PC-3 (cell line): ENCODE data around the gene COL9A3. TPM values are rescaled to one million over a fixed set of nuclear protein-coding genes. Genes with fewer than 3 reads are reported as not detected.

Experiments
- ATAC-seq: fragments of 200-7000 bp; cut with Tn5 transposase; 2 replicates; pipeline ENCODE4 v1.9.1; 2020; ENCODE audit warnings: mild to moderate bottlenecking, moderate library complexity
- BruUV-seq: library from RNA; stranded (reverse); fragments of 400-500 nt; replicated peaks from 2 replicates; lab custom pipeline; 2021; lab: Mats Ljungman, UMichigan
- CTCF ChIA-PET: fragments of 300-600 bp; sonication (Branson Sonifier 250); formaldehyde crosslinking; loops from one replicate; lab custom pipeline; 2022; ENCODE audit warnings: antibody characterized with exemption; lab: Charles Lee
- POLR2A ChIA-PET: fragments of 300-600 bp; sonication (Branson Sonifier 250); formaldehyde crosslinking; loops from one replicate; lab custom pipeline; 2022; ENCODE audit warnings: antibody characterized with exemption; ENCODE audit not compliant: unreplicated experiment; lab: Charles Lee
- DNase-seq: peaks from one replicate; pipeline ENCODE4 v3.0.0-alpha.2; 2015
- H2AFZ ChIP-seq: fragments of 300-600 bp; sonication (generic); 2 replicates; pipeline ENCODE4 v1.6.0; 2016; ENCODE audit warnings: antibody characterized with exemption, low read length
- H3F3A ChIP-seq: fragments of 300-600 bp; sonication (generic); one replicate; pipeline ENCODE4 v1.6.0; 2017; ENCODE audit warnings: antibody characterized with exemption, low read length, control low read depth, mild to moderate bottlenecking; ENCODE audit not compliant: unreplicated experiment
- H3K27ac ChIP-seq: fragments of 300-600 bp; sonication (generic); 2 replicates; pipeline ENCODE4 v1.5.1; 2016; ENCODE audit warnings: mild to moderate bottlenecking, low read length
- H3K27me3 ChIP-seq: fragments of 300-600 bp; sonication (generic); 2 replicates; pipeline ENCODE4 v1.6.1; 2016; ENCODE audit warnings: low read length, mixed read lengths
- H3K36me3 ChIP-seq: fragments of 300-600 bp; sonication (generic); 2 replicates; pipeline ENCODE4 v1.6.1; 2016; ENCODE audit warnings: low read depth, mixed run types, low read length, mixed read lengths
- H3K4me1 ChIP-seq: fragments of 300-600 bp; sonication (generic); 2 replicates; pipeline ENCODE4 v1.5.1; 2016; ENCODE audit warnings: low read length; ENCODE audit not compliant: insufficient read depth
- H3K4me2 ChIP-seq: fragments of 300-600 bp; sonication (generic); 2 replicates; pipeline ENCODE4 v1.6.0; 2016; ENCODE audit warnings: low read length
- H3K4me3 ChIP-seq: fragments of 300-600 bp; sonication (generic); 2 replicates; pipeline ENCODE4 v1.5.1; 2016; ENCODE audit warnings: mild to moderate bottlenecking, low read length, mixed read lengths
- H3K79me2 ChIP-seq: fragments of 300-600 bp; sonication (generic); 2 replicates; pipeline ENCODE4 v1.6.1; 2017; ENCODE audit warnings: low read length, mixed read lengths
- H3K9ac ChIP-seq: fragments of 300-600 bp; sonication (generic); 2 replicates; pipeline ENCODE4 v1.6.0; 2016; ENCODE audit warnings: mild to moderate bottlenecking, low read length
- H3K9me2 ChIP-seq: fragments of 300-600 bp; sonication (generic); replicated peaks from 2 replicates; pipeline ENCODE4 v1.6.1; 2016; ENCODE audit warnings: mixed run types, low read length, mixed read lengths
- H3K9me3 ChIP-seq: fragments of 300-600 bp; sonication (generic); 2 replicates; pipeline ENCODE4 v1.6.1; 2016; ENCODE audit warnings: low read length, mixed read lengths
- H4K20me1 ChIP-seq: fragments of 300-600 bp; sonication (generic); 2 replicates; pipeline ENCODE4 v1.6.1; 2016; ENCODE audit warnings: low read length, mixed read lengths
- CTCF ChIP-seq: fragments of 300-600 bp; sonication (generic); conservative IDR thresholded peaks from 2 replicates; pipeline ENCODE4 v1.5.1; 2017; ENCODE audit warnings: antibody characterized with exemption, low read depth, mild to moderate bottlenecking, low read length
- EZH2 ChIP-seq: fragments of 300-600 bp; sonication (generic); IDR thresholded peaks from one replicate; pipeline ENCODE4 v1.6.1; 2017; ENCODE audit warnings: antibody characterized with exemption, mild to moderate bottlenecking, low read length; ENCODE audit not compliant: unreplicated experiment
- EZH2phosphoT487 ChIP-seq: fragments of 300-600 bp; sonication (generic); IDR thresholded peaks from 2 replicates; pipeline ENCODE4 v1.6.1; 2018; ENCODE audit warnings: mild to moderate bottlenecking, antibody characterized with exemption, low read length, borderline replicate concordance
- intact Hi-C: fragments of 100-400 bp; cut with micrococcal nuclease; formaldehyde crosslinking; loops from 2 replicates; pipeline ENCODE4 v1.9.0; 2023
- total RNA-seq: library from RNA; depleted of rRNA; stranded (reverse); fragments of >200 nt; gene quantifications from 2 replicates; pipeline ENCODE4 v1.2.3, GENCODE V29; 2014

The COL9A3 gene
- total RNA-seq, 1 experiment from 2014 or later: 14.3 TPM

GRCh38 chr20:62811320-62811719 is 5.5 kb upstream of the COL9A3 start:
- CTCF ChIA-PET: no interaction called here
- no peak overlapping the region for H3K4me3 ChIP-seq
- ATAC-seq: no peak

GRCh38 chr20:62811720-62812119 is 5.1 kb upstream of the COL9A3 start:
- intact Hi-C loops: no loop called here
- no peak overlapping the region for H3K4me3 ChIP-seq
- H3K27ac ChIP-seq: no peak overlapping the region
- H3K9me3 ChIP-seq: no peaks in the 10 kb centered on the region
- no TSS peak for BruUV-seq
- ChIA-PET CTCF (no interaction called here), POLR2A (no interaction called here)
- H3K36me3 ChIP-seq: peaks cover 23% of the 10 kb centered on the region
- ATAC-seq: no peak
- H4K20me1 ChIP-seq: peaks cover 5% of the 10 kb centered on the region
- H3K4me1 ChIP-seq: peaks cover 23% of the 10 kb centered on the region
- H3K79me2 ChIP-seq: peaks cover 12% of the 10 kb centered on the region
- TF ChIP-seq CTCF (no peak), EZH2 (no peak), EZH2phosphoT487 (no peak)
- no peaks in the 10 kb centered on the region for H3F3A ChIP-seq
- peaks cover 12% of the 10 kb centered on the region for H3K27me3 ChIP-seq
- no peak overlapping the region for H3K4me2 ChIP-seq
- no peaks in the 10 kb centered on the region for H3K9me2 ChIP-seq
- no peak overlapping the region for H2AFZ ChIP-seq
- H3K9ac ChIP-seq: no peak overlapping the region
- no peak for DNase-seq

More at GRCh38 chr20:62811320-62811719, 5.5 kb upstream of the COL9A3 start:
- Histone ChIP-seq H2AFZ (no peak overlapping the region), H3F3A (no peaks in the 10 kb centered on the region), H3K9me2 (no peaks in the 10 kb centered on the region), H3K27ac (no peak overlapping the region), H3K4me2 (no peak overlapping the region), H3K4me1 (peaks cover 25% of the 10 kb centered on the region), H3K9me3 (no peaks in the 10 kb centered on the region), H3K36me3 (peaks cover 23% of the 10 kb centered on the region), H3K79me2 (peaks cover 16% of the 10 kb centered on the region), H3K9ac (no peak overlapping the region), H3K27me3 (peaks cover 8% of the 10 kb centered on the region), H4K20me1 (peaks cover 7% of the 10 kb centered on the region)
- no peak for DNase-seq
- no peak for TF ChIP-seq EZH2phosphoT487
- no peak for TF ChIP-seq EZH2
- no peak for TF ChIP-seq CTCF
- no TSS peak for BruUV-seq
- intact Hi-C loops: no loop called here
- POLR2A ChIA-PET: no interaction called here

GRCh38 chr20:62812181-62812906 is 4.5 kb upstream of the COL9A3 start:
- CTCF ChIA-PET: no interaction called here
- DNase-seq (no peak), ATAC-seq (no peak)
- Histone ChIP-seq H3K27me3 (peaks cover 14% of the 10 kb centered on the region), H2AFZ (no peak overlapping the region), H3K79me2 (peaks cover 6% of the 10 kb centered on the region), H3K9me2 (no peaks in the 10 kb centered on the region), H3K36me3 (peaks cover 22% of the 10 kb centered on the region), H3K4me2 (no peak overlapping the region), H3K9ac (no peak overlapping the region), H3K4me1 (peaks cover 17% of the 10 kb centered on the region; the same call in 1 of the 2 replicates), H4K20me1 (no peaks in the 10 kb centered on the region), H3F3A (no peaks in the 10 kb centered on the region), H3K27ac (no peak overlapping the region), H3K4me3 (no peak overlapping the region), H3K9me3 (no peaks in the 10 kb centered on the region)
- TF ChIP-seq EZH2phosphoT487: no peak
- POLR2A ChIA-PET: no interaction called here
- intact Hi-C loops: no loop called here
- no TSS peak for BruUV-seq
